HG02642 (cell line): Measurements from ENCODE around the gene HSPB9.

Source experiments
- ATAC-seq: cut with Tn5 transposase; IDR thresholded peaks from one replicate; pipeline ENCODE4 v1.9.1; 2021; ENCODE audit warnings: mild to moderate bottlenecking; ENCODE audit not compliant: unreplicated experiment, poor library complexity

HSPB9 gene, protein sequence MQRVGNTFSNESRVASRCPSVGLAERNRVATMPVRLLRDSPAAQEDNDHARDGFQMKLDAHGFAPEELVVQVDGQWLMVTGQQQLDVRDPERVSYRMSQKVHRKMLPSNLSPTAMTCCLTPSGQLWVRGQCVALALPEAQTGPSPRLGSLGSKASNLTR

DNA sequence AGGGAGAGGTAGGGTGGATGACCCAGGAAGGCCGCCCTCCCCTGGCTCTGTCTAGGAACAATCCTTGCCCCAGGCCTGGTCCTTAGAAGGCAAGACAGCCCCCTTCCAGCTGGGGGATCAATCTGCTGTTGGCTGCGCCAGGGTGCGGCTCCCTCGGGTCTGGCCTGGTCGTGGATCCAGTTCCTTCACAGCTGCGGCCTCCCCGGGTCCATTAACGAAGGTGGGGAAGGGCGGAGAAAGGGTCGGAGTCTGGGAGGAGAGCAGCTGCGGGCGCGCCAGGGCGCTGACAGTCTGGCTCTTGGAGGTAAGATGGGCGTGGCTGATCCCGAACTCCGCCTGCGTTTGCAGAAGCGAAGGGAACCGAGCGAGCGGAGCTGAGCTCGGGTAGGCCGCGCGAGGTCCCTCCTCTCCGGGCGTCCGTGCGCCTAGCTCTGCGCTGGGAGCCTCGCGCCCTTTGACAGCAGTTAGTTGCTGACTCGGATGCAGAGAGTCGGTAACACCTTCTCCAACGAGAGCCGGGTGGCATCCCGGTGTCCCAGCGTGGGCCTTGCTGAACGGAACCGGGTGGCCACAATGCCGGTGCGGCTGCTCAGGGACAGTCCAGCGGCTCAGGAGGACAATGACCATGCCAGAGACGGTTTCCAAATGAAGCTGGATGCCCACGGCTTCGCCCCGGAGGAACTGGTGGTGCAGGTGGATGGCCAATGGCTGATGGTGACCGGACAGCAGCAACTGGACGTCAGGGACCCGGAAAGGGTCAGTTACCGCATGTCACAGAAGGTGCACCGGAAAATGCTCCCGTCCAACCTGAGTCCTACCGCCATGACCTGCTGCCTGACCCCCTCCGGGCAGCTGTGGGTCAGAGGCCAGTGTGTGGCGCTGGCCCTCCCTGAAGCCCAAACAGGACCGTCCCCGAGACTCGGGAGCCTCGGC is at the start of gene HSPB9:
Gene HSPB9 (plus strand): TSS at position 434 of the 933 bp plus-strand sequence. CDS start 47 bp downstream, at position 481.
- no peak for ATAC-seq

DNA sequence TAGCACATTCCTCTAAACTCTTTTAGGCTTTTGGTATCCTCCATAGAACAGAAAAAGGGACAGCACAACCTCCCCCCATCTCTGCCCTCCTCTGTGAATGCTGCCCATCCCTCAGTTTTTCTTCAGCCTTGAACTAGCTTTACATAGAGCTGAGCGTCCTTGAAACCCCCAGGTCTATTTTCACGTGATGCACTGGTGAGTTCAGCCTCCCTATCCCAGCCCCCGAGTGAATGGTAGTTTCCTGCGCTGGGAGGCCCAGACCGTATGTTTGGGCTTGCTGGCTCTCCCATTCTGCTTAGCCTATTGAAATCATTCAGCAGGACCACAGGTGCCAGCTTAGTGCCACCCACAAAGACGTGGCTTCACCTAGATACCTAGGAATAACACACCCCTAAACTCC is 46.8 kb upstream of the HSPB9 start:
- no peak for ATAC-seq

DNA sequence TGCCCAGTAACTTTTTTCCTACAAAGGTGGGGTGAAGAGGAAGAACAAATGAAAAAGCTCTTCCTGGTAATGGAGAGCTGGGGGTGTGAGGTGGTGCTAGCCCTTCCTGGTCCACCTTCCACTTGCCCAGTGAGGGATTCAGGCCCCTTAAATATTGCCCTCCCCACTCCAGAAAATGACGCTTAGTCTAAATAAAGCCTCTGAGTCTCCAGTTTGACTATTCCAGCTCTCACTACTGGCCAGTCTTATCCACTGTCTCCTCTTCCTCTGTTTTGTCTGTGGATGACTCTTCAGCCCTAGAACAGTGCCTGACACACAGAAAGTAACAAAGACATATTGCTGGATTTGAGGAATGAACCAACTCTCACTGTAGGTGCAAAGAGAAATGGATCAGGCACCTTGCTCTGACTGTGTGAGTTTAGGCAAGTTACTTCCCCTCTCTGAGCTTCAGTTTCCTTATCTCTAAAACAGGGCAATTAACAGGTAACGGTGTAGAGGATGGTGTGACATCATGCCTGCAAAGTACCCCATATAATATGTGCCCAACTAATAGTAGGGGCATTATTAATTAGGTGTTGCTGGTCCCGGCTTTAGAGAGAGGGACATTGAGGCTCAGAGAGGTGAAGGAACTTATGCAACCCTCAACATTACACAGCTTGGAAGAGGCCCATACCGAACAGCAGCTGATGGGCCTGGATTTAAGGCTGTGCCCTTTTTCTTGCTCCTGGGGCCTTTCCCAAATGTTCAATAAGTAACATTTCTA is 45.6 kb upstream of the HSPB9 start:
- no peak for ATAC-seq

DNA sequence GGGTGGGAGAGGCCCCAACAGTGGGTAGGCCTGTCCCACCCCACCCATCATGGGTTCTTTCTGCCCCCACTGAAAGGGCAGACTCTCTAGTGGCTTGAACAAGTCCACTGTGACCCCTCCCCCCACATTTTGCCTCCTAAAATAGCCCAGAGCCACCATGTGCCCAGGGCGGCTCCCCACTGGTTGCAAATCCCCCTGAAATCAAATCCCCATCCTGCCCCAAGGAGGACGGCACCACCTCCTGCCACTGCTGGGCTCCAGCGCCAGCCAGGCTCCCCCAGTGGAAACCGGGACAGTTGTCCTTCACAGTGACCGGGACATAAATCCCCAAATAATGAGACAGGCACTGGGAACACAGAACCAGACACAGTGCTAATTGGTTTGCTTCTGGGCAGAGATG is 44.8 kb upstream of the HSPB9 start:
- ATAC-seq, result no peak

DNA sequence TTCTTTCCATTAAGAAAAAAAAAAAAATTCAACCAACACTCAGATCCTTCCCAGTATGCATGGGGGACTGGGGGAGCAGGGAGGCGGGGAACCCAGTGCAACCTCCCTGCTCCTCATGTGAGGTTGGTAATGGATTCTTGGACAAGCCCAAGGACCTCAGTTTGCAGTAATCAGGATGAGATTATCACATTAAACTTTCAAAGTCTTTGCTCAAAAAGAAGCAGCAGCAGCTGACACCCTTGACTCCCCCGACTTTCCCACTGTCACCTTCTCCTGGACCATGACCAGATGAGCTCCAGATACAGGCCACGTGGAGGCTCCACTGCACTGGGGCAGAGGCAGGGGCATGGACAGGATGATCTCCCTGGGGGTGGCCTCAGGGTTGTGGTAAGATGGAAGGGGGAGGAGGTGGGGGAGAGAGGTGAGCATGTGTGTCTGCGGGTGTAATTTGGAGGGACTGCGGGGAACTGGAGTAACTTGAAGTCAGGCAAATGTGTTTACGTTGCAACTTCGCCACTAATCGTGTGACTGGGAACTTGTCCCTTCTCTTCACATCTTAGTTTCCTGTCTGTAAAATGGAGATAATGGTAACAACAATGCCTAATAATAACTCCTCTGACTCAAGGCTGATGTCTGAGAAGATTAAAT is 44.1 kb upstream of the HSPB9 start:
- no peak for ATAC-seq

DNA sequence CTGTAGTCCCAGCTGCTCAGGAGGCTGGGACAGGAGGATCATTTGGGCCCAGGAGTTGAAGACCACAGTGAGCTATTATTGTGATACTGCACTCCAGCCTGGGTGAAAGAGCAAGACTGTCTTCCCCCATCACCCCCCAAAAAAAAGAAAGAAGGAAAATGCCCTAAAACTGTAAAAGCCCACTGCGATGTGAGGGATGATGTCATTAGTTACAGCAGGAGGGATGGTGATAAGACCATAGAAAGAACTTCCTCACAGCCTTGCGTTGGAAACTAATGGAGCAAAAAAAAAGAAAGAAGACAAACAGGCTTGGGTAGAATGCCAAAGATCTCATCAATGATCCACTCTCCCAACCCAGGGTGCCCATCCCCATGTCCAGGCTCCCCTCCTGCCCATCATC is 43.1 kb upstream of the HSPB9 start:
- no peak for ATAC-seq

DNA sequence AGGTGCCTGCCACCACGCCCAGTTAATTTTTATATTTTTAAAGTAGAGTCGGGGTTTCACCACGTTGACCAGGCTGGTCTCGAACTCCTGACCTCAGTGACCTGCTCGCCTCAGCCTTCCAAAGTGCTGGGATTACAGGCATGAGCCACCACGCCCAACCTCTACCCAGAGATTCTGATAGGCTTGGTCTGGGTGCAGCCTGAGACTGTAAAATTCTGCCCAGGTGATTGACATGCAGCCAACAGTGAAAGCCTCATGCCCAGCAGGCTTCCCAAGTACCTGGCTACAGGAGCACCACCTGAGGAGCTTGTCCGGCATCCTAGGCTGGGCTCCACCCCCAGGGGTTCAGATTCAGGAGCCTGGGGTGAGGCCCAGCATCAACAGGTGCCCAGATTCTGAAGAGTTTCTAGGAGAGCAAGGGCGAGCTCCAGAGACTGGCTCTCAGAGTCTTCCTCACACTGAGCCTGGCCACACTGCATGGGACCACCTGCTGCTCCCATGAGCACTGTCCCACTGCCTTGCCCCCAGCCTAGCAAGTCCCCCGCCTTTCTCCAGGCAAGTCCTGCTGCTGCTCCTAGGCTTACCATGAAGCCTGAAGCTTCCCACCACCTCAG is 41.0 kb upstream of the HSPB9 start:
- ATAC-seq, result no peak

DNA sequence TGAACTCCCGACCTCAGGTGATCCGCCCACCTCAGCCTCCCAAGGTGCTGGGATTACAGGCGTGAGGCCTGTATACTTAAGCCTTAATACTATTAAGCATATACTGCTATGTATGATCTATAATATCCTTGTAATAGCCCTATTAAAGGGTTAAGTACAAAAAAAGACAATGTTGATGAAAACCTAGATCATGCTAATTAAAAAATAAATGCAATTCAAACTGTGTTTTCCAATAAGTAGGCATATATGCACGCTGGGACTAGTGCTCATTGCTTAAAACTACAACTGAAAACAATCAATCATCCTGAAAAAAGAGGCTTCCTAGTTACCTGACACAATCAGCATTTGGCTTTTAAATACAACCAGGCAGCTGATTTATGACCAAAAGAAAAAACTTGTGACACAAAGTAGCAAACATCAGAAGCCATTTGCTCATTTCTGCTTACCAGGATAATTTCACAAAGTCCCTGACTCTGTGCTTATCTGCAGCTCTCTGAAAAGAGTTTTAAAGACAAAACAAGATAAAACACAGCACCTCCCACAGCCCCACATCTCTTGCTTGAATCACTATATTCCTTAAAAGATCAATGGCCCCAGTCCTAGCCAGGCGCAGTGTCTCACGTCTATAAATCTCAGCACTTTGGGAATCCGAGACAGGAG is 35.4 kb upstream of the HSPB9 start:
- ATAC-seq, result no peak

DNA sequence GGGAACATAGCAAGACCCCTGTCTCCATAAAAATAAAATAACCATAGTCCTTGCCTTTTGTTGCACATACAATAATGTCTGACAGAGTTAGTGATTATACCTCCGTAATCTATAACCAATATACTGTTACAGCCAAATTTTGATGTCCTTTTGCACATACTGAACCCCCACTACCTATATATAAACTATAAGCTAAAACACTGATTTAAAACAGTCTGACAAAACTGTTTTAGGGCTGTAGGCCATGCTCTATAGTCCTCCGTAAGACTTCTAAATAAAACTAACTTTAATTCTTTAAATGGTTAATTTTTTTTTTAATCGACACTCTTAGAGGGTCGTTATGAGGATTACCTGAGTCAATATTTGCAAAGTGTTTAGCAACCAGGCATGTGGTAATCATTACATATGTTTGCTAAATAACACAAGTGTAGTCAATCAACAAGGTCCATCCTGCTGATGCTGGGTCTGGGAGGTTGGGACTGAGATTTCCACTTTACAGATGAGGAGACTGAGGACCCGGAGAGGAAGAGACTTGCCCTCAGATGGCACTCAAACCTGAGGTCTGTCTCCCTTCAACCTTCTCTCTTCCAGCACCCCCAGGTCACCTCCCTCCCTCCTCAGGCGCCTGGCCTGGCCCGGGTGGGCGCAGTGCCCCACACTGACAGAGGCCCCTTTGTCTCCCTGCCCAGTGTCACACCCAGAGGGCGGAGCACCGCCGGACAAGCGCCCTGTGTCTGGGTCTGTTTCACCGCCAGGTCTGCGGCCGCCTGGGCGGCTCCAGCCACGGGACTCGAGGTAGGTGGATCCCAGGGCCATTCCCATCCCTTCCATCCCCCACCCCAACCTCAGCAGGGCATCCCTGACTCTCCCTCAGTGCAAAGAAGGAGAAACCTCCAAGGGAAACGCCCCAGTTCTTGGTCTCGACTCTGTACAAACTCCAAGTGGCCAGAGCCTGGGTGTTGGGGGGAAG is 34.6 kb upstream of the HSPB9 start:
- no peak for ATAC-seq

DNA sequence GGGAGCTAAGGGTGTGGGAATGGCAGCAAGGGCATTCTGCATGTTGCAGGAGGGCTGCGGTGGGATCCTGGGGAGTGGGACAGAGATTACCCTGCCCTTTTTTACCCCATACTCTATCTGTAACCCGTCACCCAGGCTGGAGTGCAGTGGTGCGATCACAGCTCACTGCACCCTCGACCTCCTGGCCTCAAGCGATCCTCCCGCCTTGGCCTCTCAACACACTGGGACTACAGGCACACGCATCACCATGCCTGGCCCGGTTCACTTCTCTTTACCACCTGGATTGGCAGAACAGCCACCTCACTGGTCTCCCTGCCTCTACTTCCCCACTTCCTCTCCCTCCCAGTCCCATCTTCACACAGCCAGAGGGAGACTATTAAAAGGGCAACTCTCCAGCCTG is 33.9 kb upstream of the HSPB9 start:
- no peak for ATAC-seq

DNA sequence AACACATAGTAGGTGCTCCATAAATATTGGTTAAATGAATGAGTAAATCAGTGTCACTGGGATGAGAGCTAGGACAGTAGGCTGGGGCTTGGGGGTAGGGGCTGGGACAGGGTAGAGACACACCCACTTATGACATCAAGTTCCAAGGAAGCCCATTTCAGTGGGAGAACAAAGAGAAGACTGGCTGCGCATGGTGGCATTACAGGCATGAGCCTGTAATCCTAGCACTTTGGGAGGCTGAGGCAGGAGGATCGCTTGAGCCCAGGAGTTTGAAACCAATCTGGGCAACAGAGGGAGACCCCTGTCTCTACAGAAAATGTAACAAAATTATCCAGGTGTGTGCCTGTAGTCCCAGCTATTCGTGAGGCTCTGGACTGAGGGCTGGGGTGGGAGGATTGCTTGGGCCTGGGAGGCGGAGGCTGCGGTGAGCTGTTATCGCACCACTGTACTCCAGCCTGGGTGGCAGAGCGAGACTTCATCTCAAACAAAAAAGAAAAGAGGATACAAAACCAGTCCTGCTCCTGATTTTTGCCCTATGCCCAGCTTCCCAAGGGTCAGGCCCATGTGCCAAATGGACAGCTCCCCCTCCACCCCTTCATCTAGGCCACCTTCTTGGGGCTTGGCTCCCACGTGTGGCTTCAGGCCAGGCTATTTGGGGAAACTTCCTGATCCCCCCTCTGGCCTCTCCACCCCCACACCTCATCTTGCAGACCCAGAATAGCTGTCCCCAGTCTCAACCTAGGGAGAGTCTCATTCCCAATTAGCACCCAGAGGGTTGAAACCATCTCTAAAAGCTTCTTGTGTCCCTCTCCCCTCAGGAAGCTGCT is 31.4 kb upstream of the HSPB9 start:
- no peak for ATAC-seq

DNA sequence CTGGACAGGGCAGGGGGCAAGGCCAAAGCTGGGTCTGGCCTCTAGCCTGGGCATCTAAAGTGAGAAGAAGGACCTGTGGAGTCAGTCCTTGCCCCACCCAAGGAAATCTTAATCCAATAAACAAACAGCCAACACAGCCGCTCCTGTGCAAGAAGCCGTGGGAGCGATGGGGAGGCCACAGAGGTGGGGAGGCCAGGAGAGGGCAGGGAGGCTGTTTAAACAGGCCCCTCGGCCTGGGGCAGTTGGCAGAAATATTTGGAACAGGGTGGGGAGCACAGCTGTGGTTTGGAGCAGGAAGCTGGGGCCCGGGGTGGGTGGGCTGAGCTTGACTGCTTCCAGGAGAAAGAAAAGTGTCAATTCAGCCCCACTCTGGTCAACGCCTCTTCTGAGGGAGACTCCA is 29.7 kb upstream of the HSPB9 start:
- no peak for ATAC-seq

DNA sequence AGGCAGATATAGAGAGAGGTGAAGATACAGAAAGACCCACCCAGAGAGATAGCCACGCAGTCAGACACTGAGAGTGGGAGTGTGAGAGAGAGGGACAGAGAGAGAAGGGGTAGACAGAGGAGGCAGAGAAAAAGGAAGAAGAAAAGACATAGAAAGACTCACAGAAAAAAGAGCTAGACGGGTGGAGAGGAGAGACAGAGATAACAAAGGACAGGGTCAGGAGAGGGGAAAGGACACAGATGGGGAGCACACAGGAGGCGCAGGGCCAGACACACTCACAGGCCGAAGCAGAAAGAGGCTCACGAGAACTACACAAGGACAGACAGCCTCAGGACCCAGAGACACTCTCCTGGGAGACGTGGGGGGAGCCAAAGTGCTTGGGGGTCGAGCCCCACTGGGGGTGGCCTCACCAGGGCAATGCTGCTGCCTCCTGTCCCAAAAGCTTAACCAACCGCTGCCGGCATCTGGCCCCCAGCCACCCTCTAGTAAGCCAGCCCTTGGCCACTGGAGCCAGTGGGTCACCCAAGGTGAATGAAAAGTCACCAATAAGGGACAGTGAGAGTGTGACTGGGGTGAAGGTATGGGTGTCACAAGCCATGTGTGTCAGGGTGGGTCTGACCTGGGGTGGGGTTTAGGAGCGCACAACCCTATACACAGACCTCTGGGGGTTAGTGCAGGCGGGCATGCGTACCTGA is 28.1 kb upstream of the HSPB9 start:
- ATAC-seq, result no peak

DNA sequence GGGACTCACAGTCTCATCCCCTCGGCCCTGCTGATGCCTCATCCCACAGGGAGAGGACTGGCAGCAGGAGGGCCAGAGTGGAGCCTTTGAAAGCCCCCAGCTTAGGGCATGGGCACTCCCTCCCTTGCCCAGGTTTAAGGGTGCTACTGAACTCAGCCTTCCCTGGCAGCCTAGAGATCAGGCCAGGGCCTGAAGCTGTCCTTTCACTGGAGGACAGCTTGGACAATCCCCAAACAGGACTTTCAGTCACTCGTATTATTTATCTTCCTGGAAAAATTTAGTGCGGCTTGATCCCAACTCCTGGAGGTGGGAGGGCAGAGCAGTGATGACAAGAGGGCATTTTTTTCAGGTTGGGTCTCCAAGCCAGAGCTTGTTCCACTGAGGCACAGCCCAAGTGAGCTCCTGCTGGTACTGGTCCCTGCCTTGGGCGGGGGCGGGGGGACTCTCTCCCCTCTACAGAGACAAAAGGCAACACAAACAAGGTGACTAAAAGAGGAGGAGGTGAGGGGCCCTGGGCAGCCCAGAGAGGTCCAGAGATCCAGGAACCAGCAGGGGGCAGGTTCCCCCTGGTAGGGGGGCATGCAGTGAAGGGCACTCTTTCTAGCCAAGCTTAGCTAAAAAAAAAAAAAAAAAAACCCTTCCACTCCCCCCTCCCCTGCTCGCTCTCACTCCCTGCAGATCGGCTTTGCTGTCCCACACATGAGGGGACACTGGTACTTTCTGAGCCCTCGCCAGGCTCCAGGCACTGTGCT is 26.1 kb upstream of the HSPB9 start:
- no peak for ATAC-seq

DNA sequence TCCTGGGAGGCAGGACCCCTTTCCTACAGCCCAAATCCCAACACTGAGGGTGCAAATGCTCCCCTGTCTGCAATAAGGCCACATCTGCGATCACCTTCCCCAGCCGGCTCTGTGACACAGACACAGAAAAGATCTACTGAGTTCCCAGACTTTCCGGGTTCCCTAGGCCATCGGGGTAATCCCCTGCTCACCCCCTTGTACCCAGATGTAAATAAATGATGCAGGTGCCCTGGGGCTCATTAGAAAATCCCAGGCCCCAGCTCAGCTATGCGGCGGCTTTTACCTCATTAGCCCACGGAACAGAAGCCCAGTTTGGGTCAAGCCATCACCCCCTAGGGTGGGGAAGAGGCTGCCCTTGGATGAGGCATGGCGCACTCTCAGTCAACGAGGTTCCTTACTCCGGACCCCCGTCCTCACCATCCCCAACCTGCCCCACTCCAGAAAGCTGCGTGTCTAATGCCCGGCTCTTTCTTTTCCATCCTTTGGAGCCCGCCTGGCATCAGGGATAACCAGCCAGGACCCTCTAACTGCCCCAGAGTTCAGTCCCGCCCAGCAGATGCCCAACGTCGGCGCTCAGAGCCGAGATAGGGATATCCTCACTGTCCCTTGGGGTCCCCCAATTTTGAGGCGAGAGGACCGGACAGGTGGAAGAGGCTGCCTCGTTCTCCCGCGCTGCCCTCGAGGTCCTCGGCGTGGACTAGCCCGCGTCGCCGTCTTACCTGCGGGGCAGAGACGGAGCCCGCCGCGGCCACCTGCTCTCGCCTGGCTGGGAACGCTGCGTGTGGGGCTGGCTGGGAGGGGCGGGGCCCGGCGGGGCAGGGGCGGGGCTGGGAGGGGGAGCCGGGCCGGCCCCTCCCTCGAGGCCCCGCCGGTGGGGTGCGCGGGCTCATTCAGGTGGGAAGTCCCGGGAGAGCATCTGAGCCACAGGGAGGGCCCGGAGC is 24.6 kb upstream of the HSPB9 start, which contains the start of gene ZNF385C:
Gene ZNF385C (minus strand): TSS at position 783 of the 941 bp plus-strand sequence. CDS start 35,417 bp downstream, outside the sequence.
- ATAC-seq, result no peak
